HepG2 (cell line): ENCODE results near the gene QSOX1. TPM values are rescaled to one million over a fixed set of nuclear protein-coding genes. Genes with fewer than 3 reads are reported as not detected.

Experiments used
- ATRX ChIP-seq: sonication (generic); formaldehyde crosslinking; IDR thresholded peaks from 2 replicates; pipeline ENCODE4 v1.4.0; 2020; ENCODE audit warnings: missing genetic modification reagents, borderline replicate concordance
- BATF2 ChIP-seq: sonication (generic); formaldehyde crosslinking; IDR thresholded peaks from 2 replicates; pipeline ENCODE4 v1.8.0; 2022; ENCODE audit warnings: mild to moderate bottlenecking, missing genetic modification reagents, moderate library complexity
- DDIT3 ChIP-seq: sonication (generic); formaldehyde crosslinking; IDR thresholded peaks from 2 replicates; pipeline ENCODE4 v1.4.0; 2020; ENCODE audit warnings: mild to moderate bottlenecking, missing genetic modification reagents
- EP300 ChIP-seq, 3 experiments: sonication (generic) in 1 of 3; formaldehyde crosslinking in 1 of 3; IDR thresholded peaks; 2 replicates each; pipeline versions ENCODE4 v1.5.1 to v1.6.1; 2011 to 2020; ENCODE audit warnings: low read depth in 2 of 3, low read length in 2 of 3, borderline replicate concordance in 1 of 3, improper control_type of control experiment in 1 of 3, mild to moderate bottlenecking in 1 of 3, missing genetic modification reagents in 1 of 3, moderate library complexity in 1 of 3
- GLI4 ChIP-seq: sonication (generic); formaldehyde crosslinking; IDR thresholded peaks from 2 replicates; pipeline ENCODE4 v1.5.1; 2020; ENCODE audit warnings: missing genetic modification reagents, mild to moderate bottlenecking, moderate library complexity, borderline replicate concordance
- HNRNPH1 ChIP-seq: fragments of 200-400 bp; formaldehyde crosslinking; optimal IDR thresholded peaks from 2 replicates; pipeline ENCODE3; 2017; ENCODE audit warnings: mild to moderate bottlenecking, low read depth, low read length
- JDP2 ChIP-seq: sonication (generic); formaldehyde crosslinking; IDR thresholded peaks from 2 replicates; pipeline ENCODE4 v1.8.1; 2022; ENCODE audit warnings: missing genetic modification reagents, borderline replicate concordance
- KDM5A ChIP-seq: fragments of 200-600 bp; sonication (generic); IDR thresholded peaks from 2 replicates; pipeline ENCODE4 v1.7.0; 2018; ENCODE audit warnings: antibody characterized with exemption, mild to moderate bottlenecking, low read length, borderline replicate concordance
- MAZ ChIP-seq, 2 experiments: sonication (generic) in 1 of 2; formaldehyde crosslinking in 1 of 2; IDR thresholded peaks; 2 replicates each; pipeline versions ENCODE4 v1.5.0 to v1.6.1; 2012 to 2020; ENCODE audit warnings: low read depth in 2 of 2, mild to moderate bottlenecking in 2 of 2, borderline replicate concordance in 1 of 2, improper control_type of control experiment in 1 of 2, low read length in 1 of 2, missing genetic modification reagents in 1 of 2, moderate library complexity in 1 of 2
- PITX1 ChIP-seq: sonication (generic); formaldehyde crosslinking; IDR thresholded peaks from 2 replicates; pipeline ENCODE4 v1.5.1; 2020; ENCODE audit warnings: mild to moderate bottlenecking, missing genetic modification reagents
- TERF1 ChIP-seq: sonication (generic); formaldehyde crosslinking; IDR thresholded peaks from 2 replicates; pipeline ENCODE4 v1.8.0; 2022; ENCODE audit warnings: mild to moderate bottlenecking, missing genetic modification reagents, moderate library complexity
- TFE3 ChIP-seq: IDR thresholded peaks from 2 replicates; pipeline ENCODE4 v1.6.1; 2016
- TRIM24 ChIP-seq: sonication (generic); formaldehyde crosslinking; IDR thresholded peaks from 2 replicates; pipeline ENCODE4 v1.8.0; 2022; ENCODE audit warnings: mild to moderate bottlenecking, missing genetic modification reagents
- U2AF2 ChIP-seq: fragments of 200-400 bp; formaldehyde crosslinking; IDR thresholded peaks from 2 replicates; pipeline ENCODE4 v1.6.1; 2017; ENCODE audit warnings: low read depth, mild to moderate bottlenecking, low read length
- ZFP1 ChIP-seq: IDR thresholded peaks from 2 replicates; pipeline ENCODE4 v1.6.1; 2016
- ZFP91 ChIP-seq: sonication (generic); formaldehyde crosslinking; IDR thresholded peaks from 2 replicates; pipeline ENCODE4 v1.9.0; 2022; ENCODE audit warnings: missing genetic modification reagents, mild to moderate bottlenecking, borderline replicate concordance
- ZNF253 ChIP-seq: sonication (generic); formaldehyde crosslinking; IDR thresholded peaks from 2 replicates; pipeline ENCODE4 v1.8.0; 2022; ENCODE audit warnings: mild to moderate bottlenecking, missing genetic modification reagents, borderline replicate concordance
- ZNF274 ChIP-seq: sonication (generic); formaldehyde crosslinking; IDR thresholded peaks from 2 replicates; pipeline ENCODE4 v1.5.1; 2020; ENCODE audit warnings: mild to moderate bottlenecking, missing genetic modification reagents
- ZNF567 ChIP-seq: sonication (generic); formaldehyde crosslinking; IDR thresholded peaks from 2 replicates; pipeline ENCODE4 v1.8.1; 2023; ENCODE audit warnings: mild to moderate bottlenecking, missing genetic modification reagents, borderline replicate concordance
- ZNF749 ChIP-seq: sonication (generic); formaldehyde crosslinking; IDR thresholded peaks from 2 replicates; pipeline ENCODE4 v1.8.0; 2022; ENCODE audit warnings: mild to moderate bottlenecking, missing genetic modification reagents, moderate library complexity, borderline replicate concordance
- ZNF780A ChIP-seq: sonication (generic); formaldehyde crosslinking; IDR thresholded peaks from 2 replicates; pipeline ENCODE4 v1.8.0; 2022; ENCODE audit warnings: mild to moderate bottlenecking, missing genetic modification reagents, moderate library complexity
- ZSCAN31 ChIP-seq: sonication (generic); formaldehyde crosslinking; IDR thresholded peaks from 2 replicates; pipeline ENCODE4 v1.5.0; 2020; ENCODE audit warnings: low read depth, mild to moderate bottlenecking, missing genetic modification reagents
- polyA plus RNA-seq, 8 experiments: library from polyadenylated mRNA; depleted of rRNA in 3 of 8; stranded (reverse) in 7 of 8; unstranded in 1 of 8; fragments of >200 nt; fragmentation: Illumina TruSeq in 4 of 8; extraction: Trizol in 4 of 8; gene quantifications; 2 replicates each; pipeline versions ENCODE4 v1.2.1 to v1.2.3, GENCODE V29; 2011 to 2016; ENCODE audit warnings: low read depth in 4 of 8, missing spikeins in 1 of 8, mixed read lengths in 1 of 8; ENCODE audit not compliant: insufficient read depth in 1 of 8
- total RNA-seq, 5 experiments: library from RNA; depleted of rRNA; stranded (reverse); fragments of >200 nt; fragmentation: Illumina TruSeq; extraction: Trizol; gene quantifications; 2 replicates each; pipeline ENCODE4 v1.2.3, GENCODE V29; 2016; ENCODE audit warnings: low read depth in 1 of 5

The QSOX1 gene
- total and polyA plus RNA-seq, 2 of the 13 experiments (the other 11 are each of a cell fraction or from before 2014, with no cell fraction given) = 6.8 to 40.2 TPM

GRCh38 chr1:180157576-180158057 lies 2.9 kb downstream of the QSOX1 start (continued):
- TF ChIP-seq DDIT3 (no peak), ZNF780A (CRISPR knock-in tag) (no peak), ZFP91 (no peak), JDP2 (no peak), ZNF274 (no peak), ZNF253 (CRISPR knock-in tag) (no peak), EP300 (IDR thresholded peaks at IDR 0.05; ENCODE audit: low read depth in 2 of 2, low read length in 2 of 2) (peak in 1 of 2 experiments; percentile 86; a peak in 2 of 4 replicates), EP300 (CRISPR knock-in tag; IDR thresholded peaks at IDR 0.05; ENCODE audit: borderline replicate concordance) (no peak), ZNF567 (CRISPR knock-in tag) (no peak), ZNF749 (no peak), MAZ (IDR thresholded peaks at IDR 0.05; ENCODE audit: borderline replicate concordance, low read depth, low read length) (no peak), MAZ (CRISPR knock-in tag; IDR thresholded peaks at IDR 0.05; ENCODE audit: low read depth) (no peak), BATF2 (CRISPR knock-in tag) (no peak), TFE3 (CRISPR knock-in tag) (no peak; the same call in 1 of the 2 replicates), TERF1 (CRISPR knock-in tag) (no peak), KDM5A (no peak), ZFP1 (CRISPR knock-in tag) (peak; percentile 85; the same call in 1 of the 2 replicates), PITX1 (no peak), U2AF2 (no peak), TRIM24 (CRISPR knock-in tag) (no peak), GLI4 (CRISPR knock-in tag) (no peak), ATRX (CRISPR knock-in tag) (no peak), HNRNPH1 (no peak), ZSCAN31 (CRISPR knock-in tag) (no peak)
